Renal pelvis (tissue), 4 donors: Measurements from ENCODE around the gene EHD1. TPM values are rescaled to one million over a fixed set of nuclear protein-coding genes. Genes with fewer than 3 reads are reported as not detected.

Experiments used
- DNase-seq: peaks from one replicate; pipeline ENCODE4 v3.0.0-alpha.2; 2013
- polyA plus RNA-seq, 3 donors: library from polyadenylated mRNA; unstranded; fragments of 120-200 nt; gene quantifications; one replicate each; pipeline ENCODE4 v1.2.1, GENCODE V29; 2013; ENCODE audit not compliant: insufficient read length in 3 of 3

Gene EHD1
- polyA plus RNA-seq, 3 donors: 61.6 to 73.4 (median 68.3) TPM

DNA sequence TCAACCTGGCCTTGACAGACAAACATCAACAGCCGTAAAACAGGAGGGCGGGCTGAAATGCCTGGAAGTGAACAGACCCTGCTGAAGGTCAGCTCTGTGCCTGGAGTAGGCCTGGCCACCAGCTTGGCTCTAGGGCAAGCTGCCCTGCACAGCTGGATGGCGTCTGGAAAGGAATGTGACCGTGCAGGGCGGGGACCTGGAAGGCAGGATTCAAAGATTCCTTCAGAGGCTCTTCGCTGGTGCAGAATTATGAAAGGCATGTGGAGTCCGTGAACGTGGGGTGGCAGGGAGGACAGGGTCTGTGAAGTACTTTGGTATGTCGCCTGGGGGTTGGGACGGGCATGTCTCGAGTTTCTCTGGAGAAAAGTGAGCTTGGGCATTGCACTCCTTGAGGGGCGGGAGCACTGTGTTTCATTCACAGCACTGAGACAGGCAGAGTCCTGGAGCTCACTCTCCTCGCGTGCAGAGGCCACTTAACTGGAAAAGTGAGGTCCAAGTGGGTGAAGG is 1.5 kb downstream of the EHD1 start:
- DNase-seq: peak; percentile 61

- DNase-seq: no peak
Measured at GRCh38 chr11:64876229-64876750, 2.1 kb downstream of the EHD1 start.

GRCh38 chr11:64875369-64876228 is 2.8 kb downstream of the EHD1 start:
- no peak for DNase-seq

- DNase-seq: no peak
Measured at GRCh38 chr11:64874308-64875240, 3.8 kb downstream of the EHD1 start.

DNA sequence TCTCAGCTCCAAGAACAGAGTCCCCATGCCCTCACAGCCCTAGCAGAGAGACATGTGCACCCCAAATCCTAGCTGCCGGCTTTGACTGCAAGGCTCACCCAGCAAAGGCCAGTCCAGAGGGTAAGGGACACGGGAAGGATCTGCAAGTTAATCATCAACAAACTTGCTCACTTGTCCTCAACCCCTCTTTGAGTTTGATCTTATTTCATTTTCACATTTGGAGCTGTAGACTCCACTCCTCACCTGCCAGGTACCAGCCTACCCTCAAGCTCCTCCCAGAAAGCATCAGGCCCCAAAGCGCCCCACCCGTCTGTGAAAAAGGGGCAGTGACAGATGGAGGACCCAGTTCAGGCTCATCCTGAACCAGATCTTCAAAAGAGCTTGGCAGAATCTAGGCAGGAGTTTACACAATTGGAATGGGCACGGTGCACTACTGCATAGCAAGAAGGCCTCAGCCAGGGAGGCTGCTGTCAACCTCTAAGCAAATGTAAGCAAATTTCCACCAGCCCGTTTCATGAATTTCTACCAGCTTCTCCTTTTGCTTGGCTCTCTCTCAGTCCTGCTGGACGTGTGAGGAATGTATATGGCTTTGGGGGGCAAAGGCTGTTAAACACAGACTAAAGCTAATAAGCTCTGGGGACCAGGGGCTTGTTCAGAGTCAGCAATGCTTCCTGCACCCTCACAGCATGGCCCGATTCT is 5.5 kb downstream of the EHD1 start:
- DNase-seq: no peak

DNA sequence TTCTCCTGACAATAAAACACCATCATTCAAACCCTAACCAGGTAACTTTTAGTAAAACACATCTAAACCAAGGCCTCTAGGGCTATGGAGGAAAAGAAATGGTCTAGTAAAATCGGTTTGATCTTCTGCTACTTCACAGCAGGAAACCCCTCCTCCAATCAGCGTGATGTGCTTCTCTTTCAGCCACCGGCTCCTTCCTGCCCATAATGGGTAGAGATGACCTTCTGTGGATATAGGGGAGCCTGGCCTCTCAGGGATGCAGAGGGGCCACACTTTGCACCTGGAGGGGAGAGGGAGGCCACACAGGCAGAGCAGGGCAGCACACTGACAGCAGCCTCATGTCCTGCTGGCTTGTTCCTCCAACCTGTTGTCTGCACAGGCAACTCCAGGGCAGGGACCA is 6.9 kb downstream of the EHD1 start:
- DNase-seq: no peak

GRCh38 chr11:64870893-64871466 is 7.4 kb downstream of the EHD1 start:
- no peak for DNase-seq

- no peak for DNase-seq
Measured at GRCh38 chr11:64870176-64870892, 8.1 kb downstream of the EHD1 start.

GRCh38 chr11:64869571-64870175 is 8.7 kb downstream of the EHD1 start:
- no peak for DNase-seq

DNA sequence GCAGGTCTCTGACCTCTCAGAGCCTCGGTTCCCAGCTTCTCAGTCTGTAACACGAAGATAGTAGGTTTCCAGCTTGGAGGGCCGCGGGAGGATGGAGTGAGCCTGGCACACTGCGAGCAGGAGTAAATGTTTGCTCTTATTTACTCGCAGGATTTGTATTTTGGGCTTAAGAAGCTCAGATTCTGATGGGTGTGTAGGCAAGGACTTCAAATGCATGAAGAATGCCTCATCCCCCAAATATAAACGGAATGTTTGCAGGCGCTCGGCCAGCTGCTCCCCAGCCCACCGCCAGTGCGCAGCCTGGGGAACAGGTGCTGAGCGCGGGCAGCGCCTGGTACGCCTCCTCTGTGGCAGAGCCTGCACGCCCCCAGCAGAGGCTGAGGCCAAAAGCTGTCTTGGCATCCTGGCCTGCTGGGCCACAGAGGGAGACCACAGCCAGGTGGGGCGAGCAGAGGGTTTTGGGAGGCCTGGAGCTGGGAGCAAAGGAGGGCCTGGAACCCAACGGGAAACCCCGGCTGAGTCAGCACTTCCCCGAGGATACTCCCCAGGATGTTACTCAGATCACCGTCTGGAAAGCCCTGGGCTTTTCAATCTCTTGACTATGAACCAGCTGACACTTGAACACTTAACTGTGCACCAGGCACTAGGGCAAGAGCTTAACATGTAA is 9.4 kb downstream of the EHD1 start:
- no peak for DNase-seq

DNA sequence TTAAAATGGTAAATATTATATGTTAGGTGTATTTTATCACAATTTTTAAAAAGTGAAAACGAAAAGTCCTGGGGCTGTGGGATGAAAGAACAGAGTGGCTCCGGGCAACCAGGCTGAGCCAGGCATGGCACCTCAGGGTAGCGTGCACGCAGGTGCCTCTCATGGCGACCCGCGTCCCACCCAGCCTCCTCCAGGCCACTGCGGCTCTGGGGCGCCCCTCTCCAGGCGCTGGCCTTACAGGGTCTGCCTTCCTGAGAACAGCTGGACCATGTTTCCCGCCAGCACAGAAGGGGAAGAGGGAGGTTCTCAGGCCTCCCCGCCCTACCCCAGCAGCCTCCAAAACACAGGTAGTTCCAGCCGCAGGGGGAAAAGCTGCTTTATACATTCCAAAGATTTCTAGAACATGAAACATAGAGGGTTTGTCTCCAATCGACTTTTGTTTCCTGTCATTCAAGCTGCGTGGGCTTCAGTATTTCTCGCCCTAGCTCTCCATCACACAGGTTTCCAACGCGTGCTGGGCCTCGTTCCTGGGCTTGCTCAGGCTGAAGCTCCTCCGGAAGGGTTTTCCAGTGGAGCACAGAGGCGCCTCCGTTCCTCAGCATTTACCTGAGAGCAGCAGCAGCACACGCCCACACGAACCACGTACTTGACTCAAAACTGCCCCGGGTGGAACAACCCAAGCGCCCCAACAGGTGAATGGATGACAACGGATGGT is 10.5 kb downstream of the EHD1 start:
- DNase-seq: no peak

DNA sequence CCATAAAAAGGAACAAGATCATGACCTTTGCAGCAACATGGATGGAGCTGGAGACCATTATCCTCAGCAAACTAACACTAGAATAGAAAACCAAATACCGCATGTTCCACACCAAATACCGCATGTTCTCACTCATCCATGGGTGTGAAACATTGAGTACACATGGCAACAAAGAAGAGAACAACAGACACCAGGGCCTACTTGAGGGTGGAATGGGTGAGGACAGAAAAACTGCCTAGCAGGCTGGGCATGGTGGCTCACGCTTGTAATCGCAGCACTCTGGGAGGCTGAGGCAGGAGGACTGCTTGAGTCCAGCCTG is 12.3 kb downstream of the EHD1 start:
- DNase-seq: no peak

DNA sequence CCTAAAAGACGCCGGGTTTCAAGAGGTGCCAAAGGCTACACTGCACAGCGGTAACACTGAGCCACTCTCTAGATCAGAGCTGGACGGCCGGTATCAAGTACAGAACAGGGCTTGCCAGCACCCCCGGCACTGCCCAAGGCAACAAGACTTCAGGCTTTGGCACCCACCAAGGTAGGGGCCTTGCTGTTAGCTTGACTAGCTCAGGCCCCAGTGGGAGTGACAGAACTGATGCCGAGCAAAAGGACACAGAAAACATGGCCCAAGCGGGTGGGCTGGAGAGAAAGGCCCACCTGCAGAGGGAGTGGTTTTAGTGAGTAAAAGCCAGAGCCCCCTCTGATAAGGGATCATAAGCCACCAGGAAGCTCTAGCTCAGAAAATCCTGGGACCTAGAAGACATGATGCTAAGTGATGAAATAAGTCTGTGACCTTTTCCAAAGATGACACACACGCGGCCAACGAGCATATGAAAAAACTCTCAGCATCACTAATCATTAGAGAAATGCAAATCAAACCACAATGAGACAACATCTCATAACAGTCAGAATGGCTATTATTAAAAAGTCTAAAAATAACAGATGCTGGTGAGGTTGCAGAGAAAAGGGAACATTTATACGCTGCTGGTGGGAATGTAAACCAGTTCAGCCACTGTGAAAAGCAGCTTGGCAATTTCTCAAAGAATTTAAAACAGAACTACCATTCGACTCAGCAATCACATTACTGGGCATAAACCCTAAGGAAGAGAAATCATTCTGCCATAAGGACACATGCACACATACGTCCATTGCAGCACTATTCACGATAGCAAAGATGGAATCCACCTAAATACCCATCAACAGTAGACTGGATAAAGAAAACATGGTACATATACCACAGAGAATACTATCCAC is 12.9 kb downstream of the EHD1 start:
- no peak for DNase-seq

DNA sequence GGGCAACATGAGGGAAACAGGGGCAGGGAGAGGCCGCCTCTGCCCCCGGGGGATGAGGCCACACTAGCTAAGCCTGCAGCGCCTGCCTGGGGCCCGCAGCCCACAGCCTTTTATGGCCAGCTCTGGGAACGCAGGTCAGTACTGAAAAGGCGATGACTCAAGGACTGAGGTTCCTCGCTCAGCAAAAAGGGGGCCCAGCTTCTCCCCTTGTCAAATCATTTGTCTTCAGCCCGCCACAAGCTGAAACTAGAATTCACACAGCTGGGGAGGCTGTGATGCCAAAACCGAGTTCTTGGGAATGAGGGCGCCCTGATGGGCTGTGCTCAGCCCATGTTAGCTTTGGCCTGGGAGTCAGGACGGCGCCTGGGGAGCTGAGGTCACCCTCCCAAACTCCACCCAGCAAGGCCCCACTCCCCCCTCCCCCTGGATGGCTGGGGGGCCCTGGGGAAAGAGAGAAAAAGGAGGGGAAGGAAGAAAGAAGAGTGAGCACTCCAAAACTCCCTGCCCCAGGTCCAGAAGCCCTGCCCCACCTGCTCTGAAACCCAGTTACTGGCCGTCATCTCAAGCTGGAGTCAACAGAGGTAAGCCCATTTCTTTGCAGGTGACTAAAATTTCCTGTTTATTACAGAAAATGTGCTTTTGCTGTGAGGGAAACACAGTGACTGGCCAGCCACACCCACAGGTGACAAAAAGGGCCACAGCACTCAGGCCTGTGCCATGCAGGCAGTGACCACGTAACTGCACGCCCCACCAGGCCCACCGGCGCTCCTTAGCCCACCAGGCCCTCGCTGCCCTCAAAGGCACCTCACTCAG is 13.7 kb downstream of the EHD1 start:
- DNase-seq: no peak

DNA sequence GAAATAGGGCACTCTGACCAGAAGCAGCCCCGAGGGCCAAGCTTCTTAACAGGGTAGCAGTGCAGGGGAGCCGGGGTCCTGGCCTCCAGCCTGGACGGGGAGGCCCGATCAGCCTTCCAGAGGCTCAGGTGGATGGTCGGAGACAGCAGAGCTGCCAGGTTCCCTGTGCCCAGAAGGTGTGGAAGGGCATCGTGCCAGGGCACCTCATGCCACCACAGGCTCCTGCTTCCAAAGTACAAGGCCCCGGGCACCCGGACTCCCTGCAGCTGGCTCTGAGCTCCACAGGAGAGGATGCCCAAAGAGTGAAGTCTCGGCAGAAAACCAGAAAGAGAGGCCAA is 14.3 kb downstream of the EHD1 start:
- no peak for DNase-seq

GRCh38 chr11:64863391-64864060 is 14.9 kb downstream of the EHD1 start:
- no peak for DNase-seq

- no peak for DNase-seq
Measured at GRCh38 chr11:64862987-64863390, 15.4 kb downstream of the EHD1 start.
